Prostate gland (tissue), 2 donors: ENCODE measurements around the gene HPN.

Experiments used
- POLR2A ChIP-seq: fragments of 450-650 bp; IDR thresholded peaks from one replicate; pipeline ENCODE4 v1.6.1; 2016; ENCODE audit warnings: antibody characterized with exemption, mild to moderate bottlenecking
- POLR2AphosphoS5 ChIP-seq: sonication (generic); formaldehyde crosslinking; IDR thresholded peaks from one replicate; pipeline ENCODE4 v1.6.1; 2017; ENCODE audit warnings: antibody characterized with exemption
- TF ChIP-seq, protein P1 (sequence below), 4 experiments: fragments of 200-600 bp in 2 of 4; fragments of 450-650 bp in 2 of 4; sonication (generic) in 2 of 4; IDR thresholded peaks; 1 replicate in 3 of 4; 2 replicates in 1 of 4; pipeline ENCODE4 v1.5.1; 2016 to 2019; ENCODE audit warnings: antibody characterized with exemption in 4 of 4, mild to moderate bottlenecking in 2 of 4, moderate library complexity in 2 of 4

DNA sequence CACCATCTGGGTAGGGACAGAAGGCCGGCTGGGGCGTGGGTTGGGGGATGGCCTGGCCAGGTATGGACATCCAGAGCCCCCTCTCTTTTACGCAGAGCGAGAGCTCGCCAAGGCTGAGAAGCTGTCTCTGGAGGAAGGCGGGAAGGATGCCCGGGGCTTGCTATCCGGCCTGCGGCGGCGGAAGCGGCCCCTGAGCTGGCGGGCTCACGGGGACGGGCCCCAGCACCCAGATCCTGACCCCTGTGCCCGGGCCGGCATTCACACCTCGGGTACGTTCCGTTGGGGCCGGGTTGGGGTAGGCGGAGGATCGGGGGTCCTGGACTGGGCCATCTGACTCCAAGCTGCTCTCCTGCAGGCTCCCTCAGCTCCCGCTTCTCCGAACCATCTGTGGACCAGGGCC is 19.9 kb upstream of the HPN start:
- TF ChIP-seq, protein P1, sequence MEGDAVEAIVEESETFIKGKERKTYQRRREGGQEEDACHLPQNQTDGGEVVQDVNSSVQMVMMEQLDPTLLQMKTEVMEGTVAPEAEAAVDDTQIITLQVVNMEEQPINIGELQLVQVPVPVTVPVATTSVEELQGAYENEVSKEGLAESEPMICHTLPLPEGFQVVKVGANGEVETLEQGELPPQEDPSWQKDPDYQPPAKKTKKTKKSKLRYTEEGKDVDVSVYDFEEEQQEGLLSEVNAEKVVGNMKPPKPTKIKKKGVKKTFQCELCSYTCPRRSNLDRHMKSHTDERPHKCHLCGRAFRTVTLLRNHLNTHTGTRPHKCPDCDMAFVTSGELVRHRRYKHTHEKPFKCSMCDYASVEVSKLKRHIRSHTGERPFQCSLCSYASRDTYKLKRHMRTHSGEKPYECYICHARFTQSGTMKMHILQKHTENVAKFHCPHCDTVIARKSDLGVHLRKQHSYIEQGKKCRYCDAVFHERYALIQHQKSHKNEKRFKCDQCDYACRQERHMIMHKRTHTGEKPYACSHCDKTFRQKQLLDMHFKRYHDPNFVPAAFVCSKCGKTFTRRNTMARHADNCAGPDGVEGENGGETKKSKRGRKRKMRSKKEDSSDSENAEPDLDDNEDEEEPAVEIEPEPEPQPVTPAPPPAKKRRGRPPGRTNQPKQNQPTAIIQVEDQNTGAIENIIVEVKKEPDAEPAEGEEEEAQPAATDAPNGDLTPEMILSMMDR (IDR thresholded peaks at IDR 0.05): no peak
- TF ChIP-seq POLR2AphosphoS5: no peak
- no peak for TF ChIP-seq POLR2A
